Neuronal stem cell (in vitro differentiated cells): ENCODE data around the gene PXDN.

Experiments used
- DNase-seq: peaks from one replicate; pipeline ENCODE4 v3.0.0-alpha.2; 2013; ENCODE audit warnings: low spot score
- H2AFZ ChIP-seq: one replicate; pipeline ENCODE4 v1.6.1; 2013; ENCODE audit warnings: mild to moderate bottlenecking, low read length, inconsistent platforms
- H2AK5ac ChIP-seq: 2 replicates; pipeline ENCODE4 v1.6.1; 2013; ENCODE audit warnings: low read depth, mild to moderate bottlenecking, inconsistent platforms, low read length, moderate library complexity, mixed read lengths
- H2BK120ac ChIP-seq: 2 replicates; pipeline ENCODE4 v1.6.1; 2013; ENCODE audit warnings: low read depth, mild to moderate bottlenecking, inconsistent platforms, low read length, moderate library complexity, mixed read lengths
- H2BK12ac ChIP-seq: one replicate; pipeline ENCODE4 v1.6.1; 2013; ENCODE audit warnings: low read length, inconsistent platforms
- H2BK15ac ChIP-seq: 2 replicates; pipeline ENCODE4 v1.6.1; 2013; ENCODE audit warnings: mild to moderate bottlenecking, low read length, inconsistent platforms, mixed read lengths
- H2BK5ac ChIP-seq: one replicate; pipeline ENCODE4 v1.6.1; 2013; ENCODE audit warnings: inconsistent platforms, mild to moderate bottlenecking, low read length, moderate library complexity
- H3K14ac ChIP-seq: one replicate; pipeline ENCODE4 v1.6.1; 2013; ENCODE audit warnings: low read length, inconsistent platforms
- H3K18ac ChIP-seq: 2 replicates; pipeline ENCODE4 v1.6.1; 2013; ENCODE audit warnings: low read length, inconsistent platforms
- H3K23ac ChIP-seq: 2 replicates; pipeline ENCODE4 v1.6.1; 2013; ENCODE audit warnings: low read depth, mild to moderate bottlenecking, mixed read lengths, low read length, inconsistent platforms; ENCODE audit not compliant: poor library complexity
- H3K27ac ChIP-seq: replicated peaks from 3 replicates; pipeline ENCODE4 v1.5.1; 2013; ENCODE audit warnings: low read length, inconsistent platforms
- H3K27me3 ChIP-seq, 3 experiments: 2 replicates each; pipeline ENCODE4 v1.6.1; 2013; ENCODE audit warnings: low read length in 3 of 3, mild to moderate bottlenecking in 2 of 3, inconsistent platforms in 1 of 3, low read depth in 1 of 3, mixed read lengths in 1 of 3, moderate library complexity in 1 of 3; ENCODE audit not compliant: control insufficient read depth in 3 of 3, insufficient read depth in 3 of 3
- H3K36me3 ChIP-seq, 2 donors: replicated peaks in 1 of 2; 2 replicates each; pipeline ENCODE4 v1.6.1; 2013; ENCODE audit warnings: low read length in 2 of 2; ENCODE audit not compliant: control insufficient read depth in 2 of 2, insufficient read depth in 2 of 2
- H3K4ac ChIP-seq: 2 replicates; pipeline ENCODE4 v1.6.1; 2013; ENCODE audit warnings: inconsistent platforms, mild to moderate bottlenecking, low read length, moderate library complexity
- H3K4me1 ChIP-seq, 2 donors: 1 replicate in 1 of 2; 2 replicates in 1 of 2; pipeline ENCODE4 v1.6.1; 2013; ENCODE audit warnings: low read length in 2 of 2, low read depth in 1 of 2; ENCODE audit not compliant: control insufficient read depth in 2 of 2, insufficient read depth in 1 of 2
- H3K4me2 ChIP-seq: one replicate; pipeline ENCODE4 v1.6.1; 2013; ENCODE audit warnings: mild to moderate bottlenecking, low read length, inconsistent platforms; ENCODE audit not compliant: insufficient read depth, poor library complexity, severe bottlenecking
- H3K4me3 ChIP-seq, 2 donors: 2 replicates each; pipeline ENCODE4 v1.5.1; 2013; ENCODE audit warnings: low read length in 2 of 2, mild to moderate bottlenecking in 2 of 2, inconsistent platforms in 1 of 2, moderate library complexity in 1 of 2
- H3K79me1 ChIP-seq: one replicate; pipeline ENCODE4 v1.6.1; 2013; ENCODE audit warnings: low read depth, mild to moderate bottlenecking, inconsistent platforms, low read length, moderate library complexity
- H3K9ac ChIP-seq: one replicate; pipeline ENCODE4 v1.6.1; 2013; ENCODE audit warnings: mild to moderate bottlenecking, low read depth, low read length, inconsistent platforms; ENCODE audit not compliant: poor library complexity
- H3K9me3 ChIP-seq, 2 donors: replicated peaks in 1 of 2; 2 replicates each; pipeline versions ENCODE3 to v1.6.1; 2013; ENCODE audit warnings: low read length in 2 of 2, mild to moderate bottlenecking in 2 of 2, inconsistent platforms in 1 of 2, low read depth in 1 of 2, mixed read lengths in 1 of 2, moderate library complexity in 1 of 2; ENCODE audit not compliant: control insufficient read depth in 2 of 2, insufficient read depth in 1 of 2
- H4K8ac ChIP-seq: one replicate; pipeline ENCODE4 v1.6.1; 2013; ENCODE audit warnings: low read depth, mild to moderate bottlenecking, inconsistent platforms, low read length, moderate library complexity
- H4K91ac ChIP-seq: one replicate; pipeline ENCODE4 v1.6.1; 2013; ENCODE audit warnings: low read length, low read depth, mild to moderate bottlenecking, inconsistent platforms; ENCODE audit not compliant: poor library complexity
- WGBS, 2 donors: extraction: QIAGEN DNeasy Blood & Tissue Kit; methylation state at CpG; one replicate each; pipeline ENCODE4 v1.1.7; 2013; ENCODE audit warnings: missing lambda C conversion rate in 2 of 2, mixed read lengths in 1 of 2; ENCODE audit not compliant: insufficient read length in 2 of 2, insufficient replicate concordance in 1 of 2; ENCODE audit errors: extremely low coverage in 2 of 2; 5-methylcytosine and 5-hydroxymethylcytosine counted together

The PXDN gene

DNA sequence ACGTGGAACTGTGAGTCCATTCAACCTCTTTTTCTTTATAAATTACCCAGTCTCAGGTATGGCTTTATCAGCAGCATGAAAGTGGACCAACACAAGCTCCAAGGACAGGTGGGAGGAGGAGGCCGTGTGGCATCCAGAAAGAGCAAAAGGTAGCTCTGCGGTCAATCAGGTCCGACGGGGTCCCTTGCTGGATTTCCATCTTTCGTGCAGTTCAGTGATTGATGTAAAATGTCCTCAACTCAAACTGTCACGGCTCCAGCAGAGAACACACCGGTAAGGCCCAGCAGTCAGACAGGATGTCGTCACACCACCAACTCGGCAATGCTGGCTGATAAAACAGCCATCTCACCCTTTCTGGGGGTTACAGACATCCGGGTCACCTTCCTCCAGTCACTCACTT, 123.3 kb downstream of the PXDN start:
- H3K27me3 ChIP-seq = no peaks in the 10 kb centered on the region
- H3K27ac ChIP-seq = no peak overlapping the region
- no peak overlapping the region for H3K18ac ChIP-seq
- H3K4me1 ChIP-seq = peaks cover 0 to 9% of the 10 kb centered on the region in 2 donors
- H2BK120ac ChIP-seq = no peak overlapping the region
- peak overlapping the region; percentile 7 for H2BK15ac ChIP-seq
- no peak overlapping the region for H2AFZ ChIP-seq
- H4K91ac ChIP-seq = no peak overlapping the region
- no peak overlapping the region for H3K4me2 ChIP-seq
- no peak overlapping the region for H3K4ac ChIP-seq
- H2AK5ac ChIP-seq = no peak overlapping the region
- DNase-seq = no peak
- H2BK5ac ChIP-seq = no peak overlapping the region
- H2BK12ac ChIP-seq = no peak overlapping the region
- no peak overlapping the region for H4K8ac ChIP-seq
- no peaks in the 10 kb centered on the region for H3K36me3 ChIP-seq
- H3K9ac ChIP-seq = no peak overlapping the region
- H3K79me1 ChIP-seq = no peaks in the 10 kb centered on the region
- no peak overlapping the region for H3K4me3 ChIP-seq
- H3K14ac ChIP-seq = no peak overlapping the region
- no peak overlapping the region for H3K23ac ChIP-seq
- no CpG with 5 or more reads among the region's 11 CpGs for WGBS, 2 donors
- no peaks in the 10 kb centered on the region for H3K9me3 ChIP-seq

DNA sequence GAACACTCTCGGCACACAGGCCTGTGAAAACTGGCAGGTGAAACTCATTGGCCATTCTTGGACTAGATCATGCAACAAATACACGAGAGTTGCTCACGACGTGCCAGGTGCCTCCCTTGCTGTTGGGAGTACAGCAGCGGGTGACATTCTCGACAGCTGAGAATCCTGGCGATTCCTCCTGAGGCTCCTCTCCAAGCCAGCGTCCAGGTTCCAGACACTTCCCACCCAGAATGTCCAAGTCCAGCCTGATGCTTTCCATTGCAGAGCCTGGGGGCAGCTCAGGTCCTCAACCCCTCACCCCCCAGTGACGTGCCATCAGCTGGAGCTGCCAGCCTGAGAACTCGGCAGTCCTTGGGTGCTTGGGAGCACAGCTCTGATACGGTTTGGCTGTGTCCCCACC, 124.2 kb downstream of the PXDN start:
- H3K27me3 ChIP-seq = no peaks in the 10 kb centered on the region
- H2BK120ac ChIP-seq = no peak overlapping the region
- H3K79me1 ChIP-seq = no peaks in the 10 kb centered on the region
- H3K14ac ChIP-seq = no peak overlapping the region
- H3K18ac ChIP-seq = no peak overlapping the region
- no peak overlapping the region for H3K4ac ChIP-seq
- no peak for DNase-seq
- H2BK5ac ChIP-seq = no peak overlapping the region
- H3K9ac ChIP-seq = no peak overlapping the region
- H3K23ac ChIP-seq = no peak overlapping the region
- no peak overlapping the region for H3K4me3 ChIP-seq
- no peaks in the 10 kb centered on the region for H3K36me3 ChIP-seq
- H4K8ac ChIP-seq = no peak overlapping the region
- H3K27ac ChIP-seq = no peak overlapping the region
- peaks cover 0 to 1% of the 10 kb centered on the region in 2 donors for H3K4me1 ChIP-seq
- H4K91ac ChIP-seq = no peak overlapping the region
- no peak overlapping the region for H2AK5ac ChIP-seq
- no peak overlapping the region for H2AFZ ChIP-seq
- no peak overlapping the region for H2BK15ac ChIP-seq
- H3K4me2 ChIP-seq = no peak overlapping the region
- no peaks in the 10 kb centered on the region for H3K9me3 ChIP-seq
- no CpG with 5 or more reads among the region's 11 CpGs for WGBS, 2 donors
- peak overlapping the region; percentile 2 for H2BK12ac ChIP-seq

DNA sequence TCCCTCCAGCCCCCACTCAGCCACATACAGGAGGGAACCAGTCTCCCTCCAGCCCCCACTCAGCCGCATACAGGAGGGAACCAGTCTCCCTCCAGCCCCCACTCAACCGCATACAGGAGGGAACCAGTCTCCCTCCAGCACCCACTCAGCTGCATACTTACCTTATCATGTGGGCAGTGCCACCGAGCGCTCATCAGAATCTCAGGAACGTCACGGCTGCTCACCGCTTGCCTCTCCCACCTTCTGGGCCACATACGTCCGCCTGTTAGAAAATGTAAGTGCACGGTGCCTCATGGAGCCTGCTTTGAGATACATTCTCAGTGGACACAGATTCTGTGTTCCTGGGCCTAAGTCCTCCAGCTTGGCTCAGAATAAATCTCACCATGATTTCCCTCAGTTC, 124.8 kb downstream of the PXDN start:
- Histone ChIP-seq H3K27me3 (no peaks in the 10 kb centered on the region), H3K36me3 (no peaks in the 10 kb centered on the region), H2BK5ac (no peak overlapping the region), H3K9me3 (no peaks in the 10 kb centered on the region), H4K91ac (no peak overlapping the region), H2AFZ (no peak overlapping the region), H3K4me2 (no peak overlapping the region), H3K4me1 (peaks cover 0 to 4% of the 10 kb centered on the region in 2 donors), H4K8ac (no peak overlapping the region), H2BK120ac (no peak overlapping the region), H3K27ac (no peak overlapping the region), H2BK12ac (no peak overlapping the region), H3K79me1 (no peaks in the 10 kb centered on the region), H3K4me3 (no peak overlapping the region), H3K18ac (no peak overlapping the region), H3K9ac (peak overlapping the region; percentile 27), H3K23ac (no peak overlapping the region), H3K4ac (no peak overlapping the region), H2BK15ac (no peak overlapping the region), H3K14ac (no peak overlapping the region), H2AK5ac (no peak overlapping the region)
- WGBS, 2 donors = no CpG with 5 or more reads among the region's 10 CpGs
- no peak for DNase-seq

DNA sequence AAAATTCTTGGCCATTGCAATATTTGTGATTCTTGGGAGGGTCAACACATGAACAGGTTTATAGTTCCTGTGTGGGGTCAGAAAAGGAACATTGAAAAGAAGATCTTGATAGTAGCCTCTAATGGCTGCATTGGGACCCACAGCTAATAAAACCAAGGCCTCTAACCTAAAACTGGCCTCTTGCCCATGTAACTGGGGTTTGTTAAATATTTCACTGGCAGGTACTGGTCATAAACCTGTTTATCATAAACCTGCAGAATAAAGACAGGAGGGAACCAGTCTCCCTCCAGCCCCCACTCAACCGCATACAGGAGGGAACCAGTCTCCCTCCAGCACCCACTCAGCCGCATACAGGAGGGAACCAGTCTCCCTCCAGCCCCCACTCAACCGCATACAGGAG, 125.3 kb downstream of the PXDN start:
- Histone ChIP-seq H3K4me3 (no peak overlapping the region), H2BK12ac (no peak overlapping the region), H4K91ac (no peak overlapping the region), H3K18ac (no peak overlapping the region), H3K4ac (no peak overlapping the region), H3K27me3 (no peaks in the 10 kb centered on the region), H2BK15ac (no peak overlapping the region), H3K23ac (no peak overlapping the region), H3K79me1 (no peaks in the 10 kb centered on the region), H2AK5ac (no peak overlapping the region), H2BK120ac (no peak overlapping the region), H2AFZ (no peak overlapping the region), H4K8ac (no peak overlapping the region), H3K9me3 (no peaks in the 10 kb centered on the region), H3K4me1 (peaks cover 0 to 7% of the 10 kb centered on the region in 2 donors), H3K9ac (no peak overlapping the region), H3K14ac (no peak overlapping the region), H2BK5ac (no peak overlapping the region), H3K4me2 (no peak overlapping the region), H3K36me3 (no peaks in the 10 kb centered on the region), H3K27ac (no peak overlapping the region)
- WGBS, 2 donors = no CpG with 5 or more reads among the region's 3 CpGs
- DNase-seq = no peak
